T-cell (primary cell): ENCODE measurements around the gene MYPN. TPM values are rescaled to one million over a fixed set of nuclear protein-coding genes. Genes with fewer than 3 reads are reported as not detected.

Experiments
- ATAC-seq, 4 experiments: fragments of 200-7000 bp in 3 of 4; fragments of 150-1000 bp in 1 of 4; cut with Tn5 transposase; replicated peaks in 1 of 4; 1 replicate in 3 of 4; 2 replicates in 1 of 4; pipeline ENCODE4 v1.10.0; 2021; ENCODE audit warnings: moderate library complexity in 3 of 4, mild to moderate bottlenecking in 2 of 4, moderate number of reproducible peaks in 1 of 4
- CTCF ChIA-PET, 2 donors: fragments of 300-600 bp; sonication (Branson Sonifier 250); formaldehyde crosslinking; loops; one replicate each; lab custom pipeline; 2022; ENCODE audit warnings: antibody characterized with exemption in 2 of 2; lab: Charles Lee
- POLR2A ChIA-PET, 2 donors: fragments of 300-600 bp; sonication (Branson Sonifier 250); formaldehyde crosslinking; loops; one replicate each; lab custom pipeline; 2022; ENCODE audit warnings: antibody characterized with exemption in 2 of 2; lab: Charles Lee
- DNase-seq, 35 experiments: peaks; one replicate each; pipeline versions ENCODE4 v3.0.0 to v3.0.0-alpha.2; 2013 to 2023
- H3K27ac ChIP-seq: one replicate; pipeline ENCODE4 v1.5.1; 2013; ENCODE audit warnings: low read length
- H3K27me3 ChIP-seq, 2 experiments: replicated peaks in 1 of 2; 1 replicate in 1 of 2; 2 replicates in 1 of 2; pipeline versions ENCODE4 v1.6.1 to v1.7.0; 2013; ENCODE audit warnings: low read length in 1 of 2, mixed read lengths in 1 of 2; ENCODE audit not compliant: control insufficient read depth in 2 of 2, insufficient read depth in 2 of 2; ENCODE audit errors: extremely low read depth in 1 of 2
- H3K36me3 ChIP-seq, 2 donors: 1 replicate in 1 of 2; 2 replicates in 1 of 2; pipeline versions ENCODE4 v1.6.1 to v1.7.0; 2013; ENCODE audit warnings: low read length in 1 of 2; ENCODE audit not compliant: control insufficient read depth in 2 of 2, insufficient read depth in 1 of 2; ENCODE audit errors: extremely low read depth in 1 of 2
- H3K4me1 ChIP-seq, 2 experiments: 1 replicate in 1 of 2; 2 replicates in 1 of 2; pipeline versions ENCODE4 v1.6.1 to v1.7.0; 2013; ENCODE audit warnings: low read length in 2 of 2, mixed read lengths in 1 of 2; ENCODE audit not compliant: insufficient read depth in 2 of 2, control insufficient read depth in 1 of 2; ENCODE audit errors: extremely low read depth in 1 of 2
- H3K4me3 ChIP-seq, 2 donors: 1 replicate in 1 of 2; 2 replicates in 1 of 2; pipeline versions ENCODE4 v1.5.1 to v1.7.0; 2013; ENCODE audit warnings: mild to moderate bottlenecking in 2 of 2, low read length in 1 of 2, moderate library complexity in 1 of 2; ENCODE audit not compliant: control insufficient read depth in 1 of 2; ENCODE audit errors: extremely low read depth in 1 of 2
- H3K9me3 ChIP-seq: 2 replicates; pipeline ENCODE4 v1.7.0; 2013
- H3K27ac Mint-ChIP-seq, 2 donors: one replicate each; pipeline ENCODE4 v1.8.0; 2020 to 2021; ENCODE audit warnings: mild to moderate bottlenecking in 2 of 2, mixed read lengths in 2 of 2
- H3K27me3 Mint-ChIP-seq, 2 donors: one replicate each; pipeline ENCODE4 v1.8.0; 2021 to 2022; ENCODE audit warnings: mixed read lengths in 2 of 2
- H3K36me3 Mint-ChIP-seq: one replicate; pipeline ENCODE4 v1.8.0; 2021; ENCODE audit warnings: mixed read lengths
- H3K4me1 Mint-ChIP-seq, 3 donors: one replicate each; pipeline ENCODE4 v1.8.0; 2020 to 2022; ENCODE audit warnings: mixed read lengths in 3 of 3, mild to moderate bottlenecking in 1 of 3
- H3K4me3 Mint-ChIP-seq, 3 donors: one replicate each; pipeline ENCODE4 v1.8.0; 2020 to 2022; ENCODE audit warnings: mild to moderate bottlenecking in 3 of 3, mixed read lengths in 3 of 3, moderate library complexity in 3 of 3
- H3K9me3 Mint-ChIP-seq, 3 donors: one replicate each; pipeline ENCODE4 v1.8.0; 2020 to 2022; ENCODE audit warnings: mixed read lengths in 3 of 3
- WGBS: methylation state at CpG from one replicate; pipeline ENCODE4 v1.1.5; 2013; ENCODE audit warnings: missing lambda C conversion rate; ENCODE audit not compliant: insufficient coverage; 5-methylcytosine and 5-hydroxymethylcytosine counted together
- total RNA-seq, 35 experiments: library from RNA in 6 of 35; stranded (reverse) in 6 of 35; fragments of 120-200 nt in 1 of 35; gene quantifications; one replicate each; pipeline versions ENCODE4 v1.2.1 to v1.2.4 and lab custom pipeline; 2013 to 2026

The MYPN gene
- total RNA-seq, 5 donors from 2014 or later (not counting 1 experiment from before 2014, with no cell fraction given) = not detected

DNA sequence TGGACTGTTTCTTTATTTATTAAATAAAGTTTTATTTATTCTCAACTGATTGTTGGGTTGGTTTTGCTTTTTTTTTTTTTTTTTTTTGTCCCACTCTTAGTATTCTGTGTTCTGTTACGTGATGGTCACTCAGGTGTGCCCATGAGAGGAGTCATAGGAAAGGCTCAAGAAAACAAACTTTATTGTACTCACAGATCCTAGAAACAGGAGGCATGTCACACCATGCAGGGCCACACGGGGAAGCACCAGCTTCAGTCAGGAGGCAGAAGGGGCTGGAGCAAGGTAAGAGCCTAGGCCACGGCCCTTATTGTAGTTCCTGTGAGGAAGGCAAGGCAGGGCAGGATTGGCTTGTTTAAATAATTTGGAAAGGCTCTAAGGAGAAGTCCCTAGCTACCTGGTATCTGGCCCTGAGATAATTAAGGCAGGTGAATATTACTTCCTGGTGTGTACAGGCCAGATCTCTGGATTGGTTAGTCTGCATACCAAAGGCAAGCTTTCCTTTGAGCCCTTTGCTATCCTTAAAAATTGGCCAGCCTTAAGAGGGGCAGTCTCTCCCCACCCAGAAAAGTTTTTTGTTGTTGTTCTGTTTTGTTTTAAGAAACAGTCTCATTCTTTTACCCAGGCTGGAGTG is 114.4 kb downstream of the MYPN start:
- H3K4me1 Mint-ChIP-seq = no peaks in the 10 kb centered on the region
- H3K36me3 Mint-ChIP-seq = no peaks in the 10 kb centered on the region
- 82% methylated on average over 2 of the region's 3 CpGs for WGBS
- no peak overlapping the region for H3K4me3 Mint-ChIP-seq
- Histone ChIP-seq H3K36me3 (no peaks in the 10 kb centered on the region), H3K9me3 (no peaks in the 10 kb centered on the region), H3K27ac (no peak overlapping the region), H3K4me1 (no peaks in the 10 kb centered on the region), H3K4me3 (no peak overlapping the region), H3K27me3 (peaks cover under 1% of the 10 kb centered on the region in 2 experiments)
- H3K27ac Mint-ChIP-seq = no peak overlapping the region
- peaks cover 14 to 15% of the 10 kb centered on the region in 2 donors for H3K27me3 Mint-ChIP-seq
- CTCF ChIA-PET = interaction anchor here (0.5 to 1.0 kb wide), 4 partner anchors 21 to 1072 kb away, joined by 3 to 7 read pairs (median 6); partner anchors contain the start of gene TET1 (in 1 of the 2)
- POLR2A ChIA-PET = no interaction called here
- ATAC-seq = no peak
- H3K9me3 Mint-ChIP-seq = no peaks in the 10 kb centered on the region
- DNase-seq = no peak

GRCh38 chr10:68224810-68225209 is 115.5 kb downstream of the MYPN start:
- Mint-ChIP-seq H3K9me3 (no peaks in the 10 kb centered on the region), H3K36me3 (no peaks in the 10 kb centered on the region), H3K27me3 (peaks cover 20 to 22% of the 10 kb centered on the region in 2 donors), H3K4me1 (no peaks in the 10 kb centered on the region), H3K4me3 (no peak overlapping the region), H3K27ac (no peak overlapping the region)
- no peak for DNase-seq
- ChIA-PET POLR2A (no interaction called here), CTCF (no interaction called here)
- Histone ChIP-seq H3K9me3 (no peaks in the 10 kb centered on the region), H3K36me3 (no peaks in the 10 kb centered on the region), H3K4me3 (no peak overlapping the region), H3K27ac (no peak overlapping the region), H3K27me3 (peaks cover 0 to 2% of the 10 kb centered on the region in 2 experiments), H3K4me1 (no peaks in the 10 kb centered on the region)
- ATAC-seq = no peak

GRCh38 chr10:68230268-68230667 is 121.0 kb downstream of the MYPN start:
- Histone ChIP-seq H3K36me3 (no peaks in the 10 kb centered on the region), H3K27ac (no peak overlapping the region), H3K4me1 (peaks cover 0 to 9% of the 10 kb centered on the region in 2 experiments), H3K27me3 (peaks cover 2 to 16% of the 10 kb centered on the region in 2 experiments), H3K4me3 (no peak overlapping the region), H3K9me3 (no peaks in the 10 kb centered on the region)
- H3K27me3 Mint-ChIP-seq = peaks cover 42 to 55% of the 10 kb centered on the region in 2 donors
- POLR2A ChIA-PET = no interaction called here
- 100% methylated on average over 1 of the region's 5 CpGs for WGBS
- H3K9me3 Mint-ChIP-seq = no peaks in the 10 kb centered on the region
- peaks cover 5 to 8% (median 8%) of the 10 kb centered on the region in 3 donors for H3K4me1 Mint-ChIP-seq
- no peak for ATAC-seq
- H3K27ac Mint-ChIP-seq = no peak overlapping the region
- H3K36me3 Mint-ChIP-seq = no peaks in the 10 kb centered on the region
- CTCF ChIA-PET = no interaction called here
- DNase-seq = no peak
- H3K4me3 Mint-ChIP-seq = peak overlapping the region in 2 of 3 donors; percentile 70 to 78

- Histone ChIP-seq H3K27me3 (peaks cover 2 to 16% of the 10 kb centered on the region in 2 experiments), H3K4me1 (peaks cover 0 to 9% of the 10 kb centered on the region in 2 experiments), H3K4me3 (peak overlapping the region; percentile 47 to 70), H3K36me3 (no peaks in the 10 kb centered on the region), H3K9me3 (no peaks in the 10 kb centered on the region), H3K27ac (no peak overlapping the region)
- H3K27me3 Mint-ChIP-seq = peaks cover 42 to 58% of the 10 kb centered on the region in 2 donors
- WGBS = 2% methylated on average over 74 of the region's 81 CpGs
- H3K4me3 Mint-ChIP-seq = peak overlapping the region; percentile 68 to 78 (median 70)
- H3K27ac Mint-ChIP-seq = no peak overlapping the region
- POLR2A ChIA-PET = no interaction called here
- CTCF ChIA-PET = no interaction called here
- DNase-seq (peak in 6 of 35 experiments; percentile 1 to 35 (median 9)), ATAC-seq (peak; percentile 69 to 81 (median 72))
- H3K36me3 Mint-ChIP-seq = no peaks in the 10 kb centered on the region
- no peaks in the 10 kb centered on the region for H3K9me3 Mint-ChIP-seq
- H3K4me1 Mint-ChIP-seq = peaks cover 5 to 8% (median 8%) of the 10 kb centered on the region in 3 donors
Measured at GRCh38 chr10:68231106-68231816, 122.0 kb downstream of the MYPN start.

DNA sequence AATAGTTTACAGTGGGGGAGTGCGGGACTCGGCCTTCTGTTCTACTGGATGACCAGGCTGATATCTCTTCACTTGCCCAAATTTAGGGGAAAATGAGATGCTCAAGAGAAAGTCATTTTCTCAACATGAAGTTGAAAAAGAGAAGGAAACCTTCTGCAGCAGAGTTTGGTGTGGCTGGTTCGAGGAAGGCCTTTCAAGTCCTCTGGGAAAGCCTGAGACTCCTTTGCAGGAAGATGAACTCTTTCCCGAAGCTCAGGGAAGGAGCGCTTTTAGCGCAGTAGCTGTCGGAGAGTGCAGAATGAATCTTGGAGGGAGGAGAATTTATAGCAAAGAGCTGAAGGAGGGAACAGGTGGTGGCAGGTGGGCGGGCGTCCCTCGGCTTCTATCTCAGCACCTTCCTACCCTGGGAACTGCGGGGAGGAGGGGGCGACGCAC is 122.5 kb downstream of the MYPN start, which contains the start of gene ATOH7:
Gene ATOH7, minus strand, starts transcription at position 297 of the 435 bp plus-strand sequence. CDS start 436 bp downstream, outside the sequence.
- Mint-ChIP-seq H3K9me3 (no peaks in the 10 kb centered on the region), H3K4me1 (peaks cover 5 to 8% (median 8%) of the 10 kb centered on the region in 3 donors), H3K27ac (no peak within 1 kb of the TSS), H3K27me3 (peaks cover 42 to 58% of the 10 kb centered on the region in 2 donors), H3K36me3 (no peaks in the 10 kb centered on the region), H3K4me3 (peak within 1 kb of the TSS; percentile 68 to 78 (median 70))
- peaks cover 2 to 16% of the 10 kb centered on the region in 2 experiments for H3K27me3 ChIP-seq
- no peak within 1 kb of the TSS for H3K27ac ChIP-seq
- H3K4me1 ChIP-seq = peaks cover 0 to 9% of the 10 kb centered on the region in 2 experiments
- H3K36me3 ChIP-seq = no peaks in the 10 kb centered on the region
- ChIA-PET POLR2A (no interaction called here), CTCF (no interaction called here)
- ATAC-seq = no peak
- H3K9me3 ChIP-seq = no peaks in the 10 kb centered on the region
- DNase-seq = no peak
- peak within 1 kb of the TSS; percentile 47 to 70 for H3K4me3 ChIP-seq
- 65% methylated on average over 5 of the region's 13 CpGs for WGBS

DNA sequence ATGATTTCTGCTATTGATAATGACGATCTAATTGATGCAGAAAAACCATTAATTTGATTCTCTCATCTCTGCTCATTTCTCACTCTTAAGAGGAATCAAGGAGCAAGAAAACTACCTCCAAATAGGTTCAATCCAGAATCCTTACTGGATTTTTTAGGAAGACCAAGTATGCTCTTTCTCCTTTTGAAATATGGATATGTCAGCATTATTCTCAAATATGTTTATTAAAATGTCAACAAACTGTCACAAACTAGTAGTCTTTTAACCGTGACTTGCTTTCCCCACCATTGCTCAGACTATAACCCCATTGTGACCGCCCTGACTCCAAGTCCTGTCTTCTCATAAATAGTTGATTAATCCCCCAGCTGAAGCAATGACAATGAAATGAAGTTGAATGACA is 123.8 kb downstream of the MYPN start:
- ChIA-PET POLR2A (no interaction called here), CTCF (no interaction called here)
- no peak overlapping the region for H3K27ac Mint-ChIP-seq
- H3K4me3 ChIP-seq = no peak overlapping the region
- H3K27me3 Mint-ChIP-seq = peaks cover 37 to 48% of the 10 kb centered on the region in 2 donors
- H3K4me3 Mint-ChIP-seq = peak overlapping the region in 1 of 3 donors; percentile 3
- H3K9me3 Mint-ChIP-seq = no peaks in the 10 kb centered on the region
- no peak overlapping the region for H3K27ac ChIP-seq
- peaks cover 5 to 8% (median 8%) of the 10 kb centered on the region in 3 donors for H3K4me1 Mint-ChIP-seq
- no CpG with 5 or more reads among the region's 3 CpGs for WGBS
- H3K36me3 ChIP-seq = no peaks in the 10 kb centered on the region
- no peaks in the 10 kb centered on the region for H3K9me3 ChIP-seq
- H3K27me3 ChIP-seq = peaks cover 2 to 16% of the 10 kb centered on the region in 2 experiments
- H3K36me3 Mint-ChIP-seq = no peaks in the 10 kb centered on the region
- DNase-seq (no peak), ATAC-seq (no peak)
- peaks cover 0 to 9% of the 10 kb centered on the region in 2 experiments for H3K4me1 ChIP-seq
